GM19193 (cell line): Measurements from ENCODE around the gene CCDC102B.

Experiments
- POLR2A ChIP-seq: IDR thresholded peaks from 4 replicates; pipeline ENCODE4 v1.6.1; 2011; ENCODE audit not compliant: insufficient read depth, insufficient read length; ENCODE audit errors: extremely low read depth

The CCDC102B gene

GRCh38 chr18:68817584-68817983 lies 19.7 kb downstream of the CCDC102B start:
- TF ChIP-seq POLR2A = no peak

- no peak for TF ChIP-seq POLR2A
These were observed 20.7 kb downstream of the CCDC102B start for GRCh38 chr18:68818584-68818983.

- TF ChIP-seq POLR2A = no peak
These were observed 25.0 kb downstream of the CCDC102B start for GRCh38 chr18:68822926-68823325.

DNA sequence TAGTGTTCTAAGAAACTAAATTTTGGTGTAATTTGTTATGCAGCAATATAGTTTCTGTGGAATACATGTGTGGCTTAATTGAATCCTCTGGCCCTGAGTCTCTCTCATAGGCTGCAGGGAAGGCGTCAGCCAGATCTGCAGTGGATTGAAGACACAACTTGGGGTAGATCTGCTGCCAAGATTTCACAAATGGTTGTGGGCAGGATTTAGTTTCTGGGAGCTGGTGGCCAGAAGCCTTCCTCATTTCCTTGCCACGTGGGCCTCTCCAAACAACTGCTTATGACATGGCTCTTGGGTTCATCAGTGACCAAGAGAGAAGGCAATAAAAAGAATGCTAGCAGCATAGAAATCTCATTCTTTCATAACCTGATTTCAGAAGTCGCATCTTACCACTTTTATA lies 28.2 kb downstream of the CCDC102B start:
- TF ChIP-seq POLR2A = no peak

DNA sequence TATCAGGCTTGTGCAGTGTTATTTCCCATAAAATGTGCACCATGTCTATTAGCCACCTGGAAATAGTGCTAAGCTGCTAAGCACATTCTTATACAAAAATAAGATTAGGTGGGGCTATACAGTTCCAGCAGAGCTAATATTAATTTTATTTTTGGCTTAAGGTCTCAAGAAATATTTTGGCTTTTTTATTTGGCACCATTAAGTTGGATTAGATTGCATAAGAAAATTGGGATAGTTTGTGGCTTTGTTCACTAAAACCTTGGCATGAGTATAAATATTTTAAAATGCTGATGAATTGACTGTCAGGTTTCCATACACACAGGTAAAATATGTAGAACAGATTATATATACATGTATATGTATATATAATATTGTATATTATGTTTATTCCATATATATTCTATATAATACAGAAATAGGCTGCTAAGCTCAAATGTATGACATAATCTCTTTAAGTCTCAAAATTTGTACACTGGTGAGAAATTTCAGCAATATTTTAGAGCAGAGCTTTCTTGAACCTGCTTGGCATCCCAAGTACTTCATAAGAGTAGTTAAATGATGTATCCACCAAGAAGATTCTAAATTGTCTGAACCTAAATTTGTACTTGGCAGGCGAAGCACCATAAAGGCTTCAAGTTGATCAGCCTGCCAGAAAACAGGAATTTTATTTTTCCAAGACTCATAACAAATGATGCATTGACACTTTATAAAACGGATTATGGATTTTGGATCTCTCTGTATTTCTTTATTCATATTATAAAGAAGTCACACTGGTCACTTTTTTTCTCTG lies 32.6 kb downstream of the CCDC102B start:
- TF ChIP-seq POLR2A = no peak

DNA sequence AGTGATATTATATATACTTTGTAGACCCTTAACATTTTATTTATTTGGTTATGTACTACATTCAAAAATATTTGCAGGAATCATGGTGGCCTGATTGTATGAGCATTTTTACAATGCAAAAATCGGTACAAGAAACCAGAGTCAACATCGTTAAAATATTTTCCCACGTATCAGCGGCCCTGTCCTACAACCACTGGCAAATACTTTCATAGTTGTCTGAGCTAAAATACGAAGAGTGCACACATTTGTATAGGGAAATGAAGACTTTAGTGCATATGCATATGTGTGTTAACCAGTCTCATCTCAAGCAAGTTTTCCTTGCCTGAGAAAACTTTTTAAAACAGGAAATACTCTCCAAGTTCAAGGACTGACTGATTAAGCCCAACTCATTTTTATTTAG lies 35.9 kb downstream of the CCDC102B start:
- TF ChIP-seq POLR2A = no peak

GRCh38 chr18:68837665-68838451 lies 40.0 kb downstream of the CCDC102B start:
- no peak for TF ChIP-seq POLR2A

DNA sequence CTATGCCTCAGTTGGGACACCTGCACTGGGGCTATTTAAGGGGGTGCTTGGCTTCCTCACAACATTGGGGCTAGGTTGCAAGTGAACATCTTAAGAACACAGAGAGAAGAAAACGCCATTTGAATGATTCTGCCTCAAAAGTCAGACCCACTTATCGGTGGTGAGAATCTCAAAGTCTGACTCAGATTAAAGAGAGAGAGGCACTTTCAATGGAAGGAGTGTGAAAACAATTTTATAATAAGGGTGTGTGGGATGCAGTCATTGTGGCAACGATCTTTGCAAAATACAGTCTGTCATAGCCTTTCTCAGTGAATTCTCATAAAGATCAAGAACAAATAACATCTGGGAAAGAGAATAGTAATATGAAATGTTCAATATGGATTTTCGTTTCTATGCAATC lies 41.8 kb downstream of the CCDC102B start:
- TF ChIP-seq POLR2A = no peak

- TF ChIP-seq POLR2A = no peak
These were observed 42.8 kb downstream of the CCDC102B start for GRCh38 chr18:68840554-68841263.

DNA sequence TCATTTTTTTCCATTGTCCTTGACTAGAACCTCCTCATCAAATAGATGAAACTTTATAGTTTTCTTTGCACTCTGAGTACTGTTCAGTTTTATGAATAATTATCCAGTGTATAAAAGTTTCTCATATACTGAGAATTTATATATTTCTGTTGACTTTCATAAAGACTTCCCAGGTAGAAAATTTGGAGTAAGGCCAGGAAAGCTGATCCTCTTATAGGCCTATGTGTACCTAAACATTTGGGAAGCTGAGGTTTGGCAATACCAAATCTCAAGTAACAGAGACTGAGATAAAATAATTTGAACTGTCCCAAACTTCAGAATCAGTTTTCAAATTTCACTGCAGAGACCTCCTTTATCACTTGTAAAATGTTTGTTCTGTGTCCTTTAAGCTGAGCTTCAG lies 43.4 kb downstream of the CCDC102B start:
- no peak for TF ChIP-seq POLR2A

GRCh38 chr18:68842951-68843350 lies 45.1 kb downstream of the CCDC102B start:
- no peak for TF ChIP-seq POLR2A

DNA sequence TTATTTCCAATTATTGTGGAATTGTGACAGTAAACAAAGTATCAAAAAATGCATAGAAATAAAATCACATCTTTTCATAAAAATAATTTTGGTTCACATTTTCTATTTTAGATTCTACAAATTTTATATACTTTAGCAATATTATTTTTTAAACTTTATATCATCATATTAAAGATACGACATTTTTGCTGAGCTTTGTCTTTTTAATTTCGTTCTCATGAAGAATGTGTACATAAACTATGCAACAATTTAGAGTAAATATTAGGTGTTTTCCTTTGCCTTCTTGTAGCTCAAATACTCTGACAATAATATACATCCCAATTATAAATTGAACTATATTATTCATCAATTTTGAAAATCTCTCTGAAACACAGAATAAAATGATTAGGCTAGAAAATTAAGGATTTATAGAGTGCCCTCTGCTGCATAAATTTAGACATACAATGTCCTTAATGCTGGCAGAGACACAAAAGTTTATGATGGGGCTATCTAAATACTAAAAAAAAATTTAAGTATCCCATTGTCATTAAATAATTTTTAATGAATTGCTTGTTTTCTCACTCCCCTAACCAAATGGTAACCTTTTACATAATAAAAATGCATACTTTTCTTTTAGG lies 45.7 kb downstream of the CCDC102B start:
- TF ChIP-seq POLR2A = no peak

DNA sequence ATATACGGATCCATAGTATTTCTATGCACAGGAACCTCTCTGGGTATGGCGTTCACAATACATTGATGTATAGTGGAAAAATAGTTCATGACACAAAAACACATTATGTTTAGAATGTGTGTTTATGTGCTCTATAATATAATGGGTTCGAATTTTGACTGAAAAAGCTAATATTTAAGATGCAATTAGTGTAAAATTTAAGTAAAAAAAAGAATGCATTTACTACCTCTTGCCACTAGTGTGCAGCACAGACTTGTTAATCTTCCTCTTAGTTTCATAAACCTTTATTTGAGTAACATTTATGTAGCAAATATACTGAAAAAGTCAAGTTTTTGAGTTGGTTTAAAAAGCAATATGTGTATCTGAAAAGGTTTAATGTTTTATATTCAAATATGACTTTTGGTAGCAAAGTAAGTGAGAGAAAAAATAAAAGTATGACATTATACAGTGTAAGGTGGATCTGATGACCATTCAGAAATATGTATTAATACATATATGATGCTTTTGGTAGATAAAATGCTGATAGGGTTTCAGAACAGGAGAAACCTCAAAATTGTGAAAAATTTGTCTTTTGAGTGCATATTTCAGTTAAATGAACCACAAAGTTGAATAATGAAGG lies 49.4 kb downstream of the CCDC102B start:
- TF ChIP-seq POLR2A = no peak

- no peak for TF ChIP-seq POLR2A
These were observed 50.4 kb downstream of the CCDC102B start for GRCh38 chr18:68848242-68848641.
